Measurements from ENCODE around the gene FMN2.

Gene FMN2

GRCh38 chr1:240084749-240085148 is 6.9 kb upstream of the FMN2 start:
- TF ChIP-seq CTCF (conservative IDR thresholded peaks at IDR 0.05; ENCODE audit: control insufficient read depth, insufficient read depth, low read depth, low read length) = no peak
- no peak for DNase-seq (ENCODE audit: low read depth)

GRCh38 chr1:240086726-240087125 is 5.0 kb upstream of the FMN2 start:
- no peak overlapping the region for H3K4me3 ChIP-seq (ENCODE audit: control insufficient read depth, low read depth, low read length)
- TF ChIP-seq CTCF (conservative IDR thresholded peaks at IDR 0.05; ENCODE audit: control insufficient read depth, insufficient read depth, low read depth, low read length) = no peak
- DNase-seq (ENCODE audit: low read depth) = no peak

More at GRCh38 chr1:240084749-240085148, 6.9 kb upstream of the FMN2 start:
- H3K4me3 ChIP-seq (ENCODE audit: control insufficient read depth, low read depth, low read length) = no peak overlapping the region

- DNase-seq (ENCODE audit: low read depth) = no peak
- no peak overlapping the region for H3K4me3 ChIP-seq (ENCODE audit: control insufficient read depth, low read depth, low read length)
- TF ChIP-seq CTCF (conservative IDR thresholded peaks at IDR 0.05; ENCODE audit: control insufficient read depth, insufficient read depth, low read depth, low read length) = no peak
These were observed 1.7 kb upstream of the FMN2 start for GRCh38 chr1:240090014-240090413.

GRCh38 chr1:240090957-240091600 is 604 bp upstream of the FMN2 start:
- H3K4me3 ChIP-seq (ENCODE audit: control insufficient read depth, low read depth, low read length) = peak overlapping the region; percentile 30
- no peak for TF ChIP-seq CTCF (conservative IDR thresholded peaks at IDR 0.05; ENCODE audit: control insufficient read depth, insufficient read depth, low read depth, low read length)
- DNase-seq (ENCODE audit: low read depth) = no peak

GRCh38 chr1:240092301-240093119 is 827 bp downstream of the FMN2 start:
- TF ChIP-seq CTCF (conservative IDR thresholded peaks at IDR 0.05; ENCODE audit: control insufficient read depth, insufficient read depth, low read depth, low read length) = no peak
- peak; percentile 59 for DNase-seq (ENCODE audit: low read depth)
- peak overlapping the region; percentile 60 for H3K4me3 ChIP-seq (ENCODE audit: control insufficient read depth, low read depth, low read length)

- DNase-seq (ENCODE audit: low read depth) = no peak
- H3K4me3 ChIP-seq (ENCODE audit: control insufficient read depth, low read depth, low read length) = peak overlapping the region; percentile 60
- no peak for TF ChIP-seq CTCF (conservative IDR thresholded peaks at IDR 0.05; ENCODE audit: control insufficient read depth, insufficient read depth, low read depth, low read length)
These were observed 1.7 kb downstream of the FMN2 start for GRCh38 chr1:240093120-240093961.

Measured in fibroblast of mammary gland (primary cell).